DMS 273 treated with DMSO at 0.1 percent for 48 hours (cell line): ENCODE data around the gene VWF.
"Not testable (repeated sequence)": the region's sequence is repeated elsewhere in the genome, so short reads cannot be mapped to it uniquely, and the experiment has no call there.

ENCODE experiments used
- DNase-seq: peaks from one replicate; lab custom pipeline; 2025; lab: John Stamatoyannopoulos, UW

Gene VWF

GRCh38 chr12:6124411-6125309 is at the start of gene VWF:
VWF (minus strand) TSS chr12:6124670; CDS start chr12:6123196, 1,474 bp downstream.
- DNase-seq, result no peak

- DNase-seq, result no peak
Measured at GRCh38 chr12:6172862-6173261, 48.4 kb upstream of the VWF start.

- no peak for DNase-seq
Measured at GRCh38 chr12:6172086-6172485, 47.6 kb upstream of the VWF start.

- no peak for DNase-seq
Measured at GRCh38 chr12:6171409-6172015, 47.0 kb upstream of the VWF start.

GRCh38 chr12:6167327-6168280 is 43.1 kb upstream of the VWF start:
- DNase-seq, result no peak

- no peak for DNase-seq
Measured at GRCh38 chr12:6166808-6167207, 42.3 kb upstream of the VWF start.

- no peak for DNase-seq
Measured at GRCh38 chr12:6165395-6165794, 40.9 kb upstream of the VWF start.

DNA sequence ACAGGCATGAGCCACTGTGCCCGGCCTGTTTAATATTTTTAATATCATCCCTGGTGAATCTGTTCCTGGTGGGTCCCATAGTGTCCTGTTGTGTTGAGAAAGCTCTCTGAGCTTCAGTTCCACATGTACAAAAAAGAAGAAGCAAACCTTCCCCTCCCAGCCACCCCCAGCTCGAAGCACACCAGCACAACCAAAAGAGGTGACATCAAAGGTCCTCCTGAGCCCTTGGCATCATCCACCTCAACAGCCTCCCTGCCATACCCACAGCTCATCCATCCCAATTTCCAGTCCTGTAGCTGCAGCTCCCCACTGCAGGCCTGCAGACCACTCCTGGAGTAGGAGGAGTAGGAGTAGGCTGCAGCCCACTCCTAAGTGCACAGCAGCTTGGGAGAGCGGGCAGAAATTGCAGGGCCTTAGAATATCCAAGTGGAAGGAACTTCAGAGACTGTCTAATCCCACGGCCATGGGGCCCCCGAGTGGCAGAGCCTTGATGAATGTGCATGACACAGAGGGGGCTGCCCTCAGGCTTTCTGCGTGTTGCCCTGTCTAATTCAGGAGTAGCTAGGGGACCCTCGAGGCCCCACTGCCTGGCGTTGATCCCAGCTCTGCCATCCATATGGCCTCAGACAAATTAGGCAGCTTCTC is 39.1 kb upstream of the VWF start:
- no peak for DNase-seq

- DNase-seq, result no peak
Measured at GRCh38 chr12:6161124-6161882, 36.8 kb upstream of the VWF start.

DNA sequence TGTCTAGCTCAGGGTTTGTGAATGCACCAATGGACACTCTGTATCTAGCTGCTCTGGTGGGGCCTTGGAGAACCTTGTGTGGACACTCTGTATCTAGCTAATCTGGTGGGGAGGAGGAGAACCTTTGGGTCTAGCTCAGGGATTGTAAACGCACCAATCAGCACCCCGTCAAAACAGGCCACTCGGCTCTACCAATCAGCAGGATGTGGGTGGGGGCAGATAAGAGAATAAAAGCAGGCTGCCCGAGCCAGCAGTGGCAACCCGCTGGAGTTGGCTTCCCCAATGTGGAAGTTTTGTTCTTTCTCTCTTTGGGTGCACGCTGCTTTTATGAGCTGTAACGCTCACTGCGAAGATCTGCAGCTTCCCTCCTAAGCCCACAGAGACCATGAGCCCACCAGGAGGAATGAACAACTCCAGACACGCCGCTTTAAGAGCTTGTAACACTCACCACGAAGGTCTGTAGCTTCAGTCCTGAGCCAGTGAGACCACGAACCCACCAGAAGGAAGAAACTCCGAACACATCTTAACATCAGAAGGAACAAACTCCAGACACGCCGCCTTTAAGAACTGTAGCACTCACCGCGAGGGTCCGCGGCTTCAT is 35.7 kb upstream of the VWF start:
- DNase-seq, result not testable (repeated sequence)

DNA sequence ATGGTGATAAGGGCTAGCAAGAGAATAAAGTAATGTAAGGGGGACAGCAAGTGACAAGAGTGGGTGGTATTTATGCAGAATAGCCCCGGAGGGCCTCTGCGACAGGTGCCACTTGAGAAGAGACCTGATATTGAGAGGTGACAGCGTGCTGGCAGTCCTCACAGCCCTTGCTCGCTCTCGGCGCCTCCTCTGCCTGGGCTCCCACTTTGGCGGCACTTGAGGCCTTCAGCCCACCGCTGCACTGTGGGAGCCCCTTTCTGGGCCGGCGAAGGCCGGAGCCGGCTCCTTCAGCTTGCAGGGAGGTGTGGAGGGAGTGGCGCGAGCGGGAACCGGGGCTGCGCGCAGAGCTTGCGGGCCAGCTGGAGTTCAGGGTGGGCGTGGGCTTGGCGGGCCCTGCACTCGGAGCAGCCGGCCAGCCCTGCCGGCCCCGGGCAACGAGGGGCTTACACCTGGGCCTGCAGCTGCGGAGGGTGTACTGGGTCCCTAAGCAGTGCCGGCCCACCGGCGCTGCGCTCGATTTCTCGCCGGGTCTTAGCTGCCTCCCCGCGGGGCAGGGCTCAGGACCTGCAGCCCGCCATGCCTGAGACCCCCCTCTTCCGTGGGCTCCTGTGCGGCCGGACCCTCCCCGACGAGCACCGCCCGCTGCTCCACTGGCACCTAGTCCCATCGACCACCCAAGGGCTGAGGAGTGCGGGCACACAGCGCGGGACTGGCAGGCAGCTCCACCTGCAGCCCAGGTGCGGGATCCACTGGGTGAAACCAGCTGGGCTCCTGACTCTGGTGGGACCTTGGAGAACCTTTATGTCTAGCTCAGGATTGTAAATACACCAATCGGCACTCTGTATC is 34.9 kb upstream of the VWF start:
- not testable (repeated sequence) for DNase-seq

- DNase-seq, result no peak
Measured at GRCh38 chr12:6158749-6159148, 34.3 kb upstream of the VWF start.

DNA sequence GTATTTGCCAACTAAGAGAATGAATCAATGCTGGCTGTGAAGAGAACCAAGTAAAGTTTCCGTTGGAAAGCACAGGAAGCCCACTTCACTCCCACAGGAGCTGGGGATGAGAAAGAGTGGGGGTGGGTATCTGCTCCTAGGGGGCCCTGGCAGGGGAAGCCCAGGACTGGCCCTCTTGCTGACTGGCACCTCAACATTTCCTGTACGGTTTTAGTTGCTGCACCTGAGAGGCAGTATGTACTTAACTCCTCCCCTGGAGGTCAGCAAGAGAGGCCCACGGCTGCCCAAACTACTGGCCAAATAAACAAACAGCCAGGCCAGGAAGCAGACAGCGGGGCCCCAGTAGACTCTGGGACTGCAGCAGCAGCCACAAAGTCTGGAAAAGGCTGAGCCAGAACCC is 33.8 kb upstream of the VWF start:
- DNase-seq, result no peak

GRCh38 chr12:6157482-6157881 is 33.0 kb upstream of the VWF start:
- no peak for DNase-seq

GRCh38 chr12:6154730-6155459 is 30.4 kb upstream of the VWF start:
- no peak for DNase-seq

DNA sequence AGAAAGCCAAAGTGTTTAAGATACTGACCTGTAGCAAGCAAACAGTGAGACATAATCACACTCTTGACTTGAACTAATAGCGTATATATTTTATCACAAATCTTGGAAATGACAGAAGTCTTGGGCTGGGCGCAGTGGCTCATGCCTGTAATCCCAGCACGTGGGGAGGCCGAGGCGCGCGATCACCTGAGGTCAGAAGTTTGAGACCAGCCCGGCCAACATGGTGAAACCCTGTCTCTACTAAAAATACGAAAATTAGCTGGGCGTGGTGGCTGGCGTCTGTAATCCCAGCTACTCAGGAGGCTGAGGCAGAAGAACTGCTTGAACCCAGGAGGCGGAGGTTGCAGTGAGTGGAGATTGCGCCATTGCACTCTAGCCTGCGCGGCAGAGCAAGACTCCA is 24.3 kb upstream of the VWF start:
- DNase-seq, result not testable (repeated sequence)

- no peak for DNase-seq
Measured at GRCh38 chr12:6148061-6148460, 23.6 kb upstream of the VWF start.

- no peak for DNase-seq
Measured at GRCh38 chr12:6146951-6147350, 22.5 kb upstream of the VWF start.

DNA sequence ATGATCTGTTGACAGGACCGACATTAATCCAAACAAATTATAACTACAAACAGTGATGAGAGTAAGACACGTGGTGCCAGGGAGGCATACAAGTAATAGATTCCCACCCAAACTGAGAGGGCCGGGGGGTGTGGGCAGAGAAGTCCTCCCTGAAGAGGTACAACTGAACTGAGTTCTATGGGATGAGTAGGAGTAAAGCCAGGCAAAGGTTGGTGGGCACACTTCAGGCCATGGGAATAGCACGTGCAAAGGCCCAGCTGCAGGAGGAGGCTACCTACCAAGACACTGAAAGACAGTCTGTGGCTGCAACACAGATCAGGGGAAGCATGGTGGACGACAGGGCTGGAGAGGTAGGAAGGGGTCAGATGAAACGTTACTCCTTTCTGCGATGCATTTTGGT is 22.0 kb upstream of the VWF start:
- DNase-seq, result no peak
